Endodermal cell (in vitro differentiated cells): ENCODE data around the gene PTPRM. TPM values are rescaled to one million over a fixed set of nuclear protein-coding genes. Genes with fewer than 3 reads are reported as not detected.

Source experiments
- DNase-seq: peaks from one replicate; pipeline ENCODE4 v3.0.0-alpha.2; 2017
- H3K27ac ChIP-seq: 2 replicates; pipeline ENCODE4 v1.5.1; 2013; ENCODE audit warnings: mild to moderate bottlenecking, low read depth, low read length, moderate library complexity
- H3K27me3 ChIP-seq: 2 replicates; pipeline ENCODE4 v1.6.1; 2013; ENCODE audit warnings: mild to moderate bottlenecking, low read length, moderate library complexity; ENCODE audit not compliant: insufficient read depth, control insufficient read depth, poor library complexity, severe bottlenecking
- H3K36me3 ChIP-seq: 2 replicates; pipeline ENCODE4 v1.7.0; 2013; ENCODE audit warnings: mild to moderate bottlenecking, low read length, moderate library complexity; ENCODE audit not compliant: control insufficient read depth, insufficient read depth
- H3K4me1 ChIP-seq: one replicate; pipeline ENCODE4 v1.7.0; 2013; ENCODE audit warnings: low read length; ENCODE audit not compliant: control insufficient read depth, insufficient read depth
- H3K4me3 ChIP-seq: 2 replicates; pipeline ENCODE4 v1.5.1; 2013; ENCODE audit warnings: mild to moderate bottlenecking, low read length, moderate library complexity
- H3K9ac ChIP-seq: 2 replicates; pipeline ENCODE4 v1.6.1; 2013; ENCODE audit warnings: mild to moderate bottlenecking, low read length, moderate library complexity; ENCODE audit not compliant: poor library complexity, severe bottlenecking; ENCODE audit errors: extremely low read depth
- H3K9me3 ChIP-seq: 2 replicates; pipeline ENCODE4 v1.6.1; 2013; ENCODE audit warnings: mild to moderate bottlenecking, low read length, moderate library complexity; ENCODE audit not compliant: control insufficient read depth
- H3K27ac Mint-ChIP-seq: 2 replicates; pipeline ENCODE4 v1.8.0; 2020; ENCODE audit warnings: mixed read lengths
- H3K27me3 Mint-ChIP-seq: 2 replicates; pipeline ENCODE4 v1.8.0; 2021; ENCODE audit warnings: mild to moderate bottlenecking, mixed read lengths; ENCODE audit not compliant: insufficient read depth
- H3K36me3 Mint-ChIP-seq: 2 replicates; pipeline ENCODE4 v1.8.0; 2020; ENCODE audit warnings: low read depth, mixed read lengths
- H3K4me1 Mint-ChIP-seq: 2 replicates; pipeline ENCODE4 v1.8.0; 2020; ENCODE audit warnings: mixed read lengths
- H3K4me3 Mint-ChIP-seq: 2 replicates; pipeline ENCODE4 v1.8.0; 2020; ENCODE audit warnings: mild to moderate bottlenecking, moderate library complexity, mixed read lengths
- H3K9me3 Mint-ChIP-seq: 2 replicates; pipeline ENCODE4 v1.8.0; 2020; ENCODE audit warnings: mild to moderate bottlenecking, mixed read lengths
- CTCF ChIP-seq: fragments of 200-600 bp; sonication (generic); conservative IDR thresholded peaks from 2 replicates; pipeline ENCODE4 v1.5.0; 2021; ENCODE audit warnings: antibody characterized with exemption, mild to moderate bottlenecking
- WGBS, 2 experiments: methylation state at CpG; one replicate each; pipeline versions ENCODE4 v1.1.5 to v1.1.7; 2013; ENCODE audit warnings: missing lambda C conversion rate in 2 of 2, mixed read lengths in 1 of 2; ENCODE audit not compliant: insufficient coverage in 1 of 2, insufficient read length in 1 of 2; 5-methylcytosine and 5-hydroxymethylcytosine counted together
- total RNA-seq, 2 donors: library from RNA; stranded (reverse); fragmentation: NEBNext Ultra II Directional in 1 of 2; extraction: Animal tissue kit (Norgen Biotek cat#: 25700) in 1 of 2; gene quantifications; 2 replicates in 1 of 2; 3 replicates in 1 of 2; pipeline ENCODE4 v1.2.1, GENCODE V29; 2021

Gene PTPRM
- total RNA-seq, 2 donors from 2014 or later: 47.2 to 57.6 TPM

- Mint-ChIP-seq H3K4me1 (peaks cover 27% of the 10 kb centered on the region), H3K27me3 (no peaks in the 10 kb centered on the region), H3K9me3 (no peaks in the 10 kb centered on the region), H3K4me3 (no peak overlapping the region), H3K27ac (no peak overlapping the region), H3K36me3 (no peaks in the 10 kb centered on the region)
- Histone ChIP-seq H3K27me3 (no peaks in the 10 kb centered on the region), H3K4me3 (no peak overlapping the region), H3K9me3 (no peaks in the 10 kb centered on the region), H3K9ac (no peak overlapping the region), H3K4me1 (peaks cover 20% of the 10 kb centered on the region), H3K36me3 (no peaks in the 10 kb centered on the region), H3K27ac (no peak overlapping the region)
- 78 to 85% methylated on average over 2 to 4 of the region's 4 CpGs for WGBS, 2 experiments
- DNase-seq: peak; percentile 55
- no peak for TF ChIP-seq CTCF
Measured at GRCh38 chr18:7766346-7766745, 199.2 kb downstream of the PTPRM start.

GRCh38 chr18:7766817-7767216 is 199.7 kb downstream of the PTPRM start:
- peaks cover 23% of the 10 kb centered on the region for H3K4me1 Mint-ChIP-seq
- no peak overlapping the region for H3K9ac ChIP-seq
- H3K36me3 ChIP-seq: no peaks in the 10 kb centered on the region
- H3K9me3 ChIP-seq: no peaks in the 10 kb centered on the region
- H3K27ac Mint-ChIP-seq: no peak overlapping the region
- 86% methylated on average over 1 of the region's 1 CpG; no CpG with 5 or more reads in 1 of the 2 experiments for WGBS, 2 experiments
- no peak overlapping the region for H3K4me3 ChIP-seq
- H3K4me3 Mint-ChIP-seq: no peak overlapping the region
- H3K27me3 ChIP-seq: no peaks in the 10 kb centered on the region
- DNase-seq: no peak
- no peaks in the 10 kb centered on the region for H3K9me3 Mint-ChIP-seq
- H3K27me3 Mint-ChIP-seq: no peaks in the 10 kb centered on the region
- no peaks in the 10 kb centered on the region for H3K36me3 Mint-ChIP-seq
- no peak for TF ChIP-seq CTCF
- no peak overlapping the region for H3K27ac ChIP-seq
- peaks cover 18% of the 10 kb centered on the region for H3K4me1 ChIP-seq

- H3K27me3 Mint-ChIP-seq: no peaks in the 10 kb centered on the region
- no peaks in the 10 kb centered on the region for H3K9me3 Mint-ChIP-seq
- WGBS, 2 experiments: 90 to 100% methylated on average over 2 to 3 of the region's 4 CpGs
Measured at GRCh38 chr18:7770908-7771307, 203.8 kb downstream of the PTPRM start.

More at GRCh38 chr18:7770908-7771307, 203.8 kb downstream of the PTPRM start:
- H3K4me1 ChIP-seq: peaks cover 5% of the 10 kb centered on the region
- no peak overlapping the region for H3K4me3 Mint-ChIP-seq
- H3K9me3 ChIP-seq: no peaks in the 10 kb centered on the region
- H3K9ac ChIP-seq: no peak overlapping the region
- DNase-seq: no peak
- H3K27ac ChIP-seq: no peak overlapping the region
- no peaks in the 10 kb centered on the region for H3K27me3 ChIP-seq
- no peak for TF ChIP-seq CTCF
- no peaks in the 10 kb centered on the region for H3K36me3 ChIP-seq
- peaks cover 11% of the 10 kb centered on the region for H3K4me1 Mint-ChIP-seq
- no peak overlapping the region for H3K4me3 ChIP-seq
- H3K36me3 Mint-ChIP-seq: no peaks in the 10 kb centered on the region
- no peak overlapping the region for H3K27ac Mint-ChIP-seq
